GM15510 (cell line): ENCODE data around the gene POGLUT2.
A peak's percentile ranks its signal among the peaks of the same experiment; 100 is the strongest.

Experiments
- POLR2A ChIP-seq: IDR thresholded peaks from 3 replicates; pipeline ENCODE4 v1.6.1; 2011; ENCODE audit warnings: borderline replicate concordance; ENCODE audit not compliant: insufficient read length; ENCODE audit errors: extremely low read depth

Gene POGLUT2

GRCh38 chr13:102781591-102781990 is 17.2 kb downstream of the POGLUT2 start:
- no peak for TF ChIP-seq POLR2A

GRCh38 chr13:102779436-102780159 is 19.2 kb downstream of the POGLUT2 start:
- no peak for TF ChIP-seq POLR2A

- no peak for TF ChIP-seq POLR2A
Observed at GRCh38 chr13:102777736-102778135, 21.0 kb downstream of the POGLUT2 start.

- no peak for TF ChIP-seq POLR2A
Observed at GRCh38 chr13:102776271-102776670, 22.5 kb downstream of the POGLUT2 start.

GRCh38 chr13:102774591-102775520 is 23.9 kb downstream of the POGLUT2 start:
- no peak for TF ChIP-seq POLR2A

GRCh38 chr13:102774214-102774568 is 24.6 kb downstream of the POGLUT2 start:
- TF ChIP-seq POLR2A, result no peak

GRCh38 chr13:102773441-102774213 is 25.1 kb downstream of the POGLUT2 start, which contains the start of gene TEX30:
TEX30 (minus strand) TSS chr13:102773786; CDS start chr13:102770026, 3,760 bp downstream.
- peak; percentile 99 for TF ChIP-seq POLR2A

GRCh38 chr13:102772042-102772425 is 26.7 kb downstream of the POGLUT2 start:
- no peak for TF ChIP-seq POLR2A

- TF ChIP-seq POLR2A, result no peak
Observed at GRCh38 chr13:102771298-102772041, 27.3 kb downstream of the POGLUT2 start.

GRCh38 chr13:102770435-102770834 is 28.3 kb downstream of the POGLUT2 start:
- TF ChIP-seq POLR2A, result no peak

GRCh38 chr13:102769679-102770078 is 29.1 kb downstream of the POGLUT2 start:
- no peak for TF ChIP-seq POLR2A

- TF ChIP-seq POLR2A, result no peak
Observed at GRCh38 chr13:102768909-102769308, 29.9 kb downstream of the POGLUT2 start.

- no peak for TF ChIP-seq POLR2A
Observed at GRCh38 chr13:102763741-102764140, 35.0 kb downstream of the POGLUT2 start.

GRCh38 chr13:102761071-102761470 is 37.7 kb downstream of the POGLUT2 start:
- TF ChIP-seq POLR2A, result no peak

GRCh38 chr13:102758842-102759241 is 39.9 kb downstream of the POGLUT2 start:
- TF ChIP-seq POLR2A, result no peak

- no peak for TF ChIP-seq POLR2A
Observed at GRCh38 chr13:102757006-102757405, 41.8 kb downstream of the POGLUT2 start.
